ENCODE data around the gene MAPKAP1.

- TF ChIP-seq, protein P1, sequence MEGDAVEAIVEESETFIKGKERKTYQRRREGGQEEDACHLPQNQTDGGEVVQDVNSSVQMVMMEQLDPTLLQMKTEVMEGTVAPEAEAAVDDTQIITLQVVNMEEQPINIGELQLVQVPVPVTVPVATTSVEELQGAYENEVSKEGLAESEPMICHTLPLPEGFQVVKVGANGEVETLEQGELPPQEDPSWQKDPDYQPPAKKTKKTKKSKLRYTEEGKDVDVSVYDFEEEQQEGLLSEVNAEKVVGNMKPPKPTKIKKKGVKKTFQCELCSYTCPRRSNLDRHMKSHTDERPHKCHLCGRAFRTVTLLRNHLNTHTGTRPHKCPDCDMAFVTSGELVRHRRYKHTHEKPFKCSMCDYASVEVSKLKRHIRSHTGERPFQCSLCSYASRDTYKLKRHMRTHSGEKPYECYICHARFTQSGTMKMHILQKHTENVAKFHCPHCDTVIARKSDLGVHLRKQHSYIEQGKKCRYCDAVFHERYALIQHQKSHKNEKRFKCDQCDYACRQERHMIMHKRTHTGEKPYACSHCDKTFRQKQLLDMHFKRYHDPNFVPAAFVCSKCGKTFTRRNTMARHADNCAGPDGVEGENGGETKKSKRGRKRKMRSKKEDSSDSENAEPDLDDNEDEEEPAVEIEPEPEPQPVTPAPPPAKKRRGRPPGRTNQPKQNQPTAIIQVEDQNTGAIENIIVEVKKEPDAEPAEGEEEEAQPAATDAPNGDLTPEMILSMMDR (optimal IDR thresholded peaks at IDR 0.05 in 1 of 3, IDR thresholded peaks at IDR 0.05 in 1 of 3, conservative IDR thresholded peaks at IDR 0.05 in 1 of 3; ENCODE audit: extremely low read depth in 1 of 3, insufficient read depth in 2 of 3, low read length in 3 of 3) = no peak
- TF ChIP-seq EZH2 (IDR thresholded peaks at IDR 0.05; ENCODE audit: low read length) = no peak
These were observed 251.9 kb downstream of the MAPKAP1 start for GRCh38 chr9:125455132-125455531.

Measured in keratinocyte (primary cell).